NCI-H526 treated with DMSO at 0.1 percent for 48 hours (cell line): Measurements from ENCODE around the gene STAT3.
A peak's percentile ranks its signal among the peaks of the same experiment; 100 is the strongest.

ENCODE experiments used
- DNase-seq: peaks from one replicate; lab custom pipeline; 2025; lab: John Stamatoyannopoulos, UW

STAT3 gene

GRCh38 chr17:42296012-42296411 lies 92.2 kb downstream of the STAT3 start:
- no peak for DNase-seq

GRCh38 chr17:42294469-42295398 lies 93.5 kb downstream of the STAT3 start:
- DNase-seq = no peak

GRCh38 chr17:42291129-42291528 lies 97.1 kb downstream of the STAT3 start:
- DNase-seq = no peak

GRCh38 chr17:42290577-42290976 lies 97.7 kb downstream of the STAT3 start:
- DNase-seq = no peak

GRCh38 chr17:42289611-42290181 lies 98.5 kb downstream of the STAT3 start:
- no peak for DNase-seq

- DNase-seq = no peak
Measured at GRCh38 chr17:42288803-42289610, 99.2 kb downstream of the STAT3 start.

- peak; percentile 9 for DNase-seq
Measured at GRCh38 chr17:42287977-42288802, 100.1 kb downstream of the STAT3 start, which contains the start of gene STAT5A. TSS of gene STAT5A (plus strand) at chr17:42288498. CDS start at chr17:42289412, 914 bp downstream.

GRCh38 chr17:42287305-42287976 lies 100.8 kb downstream of the STAT3 start:
- no peak for DNase-seq

GRCh38 chr17:42286411-42287221 lies 101.6 kb downstream of the STAT3 start:
- no peak for DNase-seq

GRCh38 chr17:42285346-42286050 lies 102.7 kb downstream of the STAT3 start:
- DNase-seq = no peak

- DNase-seq = no peak
Measured at GRCh38 chr17:42284566-42284965, 103.7 kb downstream of the STAT3 start.

GRCh38 chr17:42284024-42284369 lies 104.2 kb downstream of the STAT3 start:
- no peak for DNase-seq

GRCh38 chr17:42283241-42284023 lies 104.8 kb downstream of the STAT3 start:
- DNase-seq = no peak

- DNase-seq = no peak
Measured at GRCh38 chr17:42282478-42283080, 105.7 kb downstream of the STAT3 start.

GRCh38 chr17:42281571-42282096 lies 106.6 kb downstream of the STAT3 start:
- DNase-seq = peak; percentile 46

- DNase-seq = no peak
Measured at GRCh38 chr17:42279776-42280630, 108.2 kb downstream of the STAT3 start.

GRCh38 chr17:42277342-42277712 lies 110.9 kb downstream of the STAT3 start:
- no peak for DNase-seq
